MCF 10A (cell line): Measurements from ENCODE around the gene PECR. TPM values are rescaled to one million over a fixed set of nuclear protein-coding genes. Genes with fewer than 3 reads are reported as not detected.
"Not testable (repeated sequence)": the region's sequence is repeated elsewhere in the genome, so short reads cannot be mapped to it uniquely, and the experiment has no call there.

Experiments used
- BruUV-seq: library from RNA; stranded (reverse); fragments of 400-500 nt; replicated peaks from 2 replicates; lab custom pipeline; 2021; lab: Mats Ljungman, UMichigan
- CTCF ChIA-PET: fragments of 300-600 bp; sonication (Branson Sonifier 250); formaldehyde crosslinking; extraction: SDS; loops from one replicate; lab custom pipeline; 2021; ENCODE audit warnings: antibody characterized with exemption, inconsistent platforms; lab: Yijun Ruan, JAX
- POLR2A ChIA-PET: fragments of 300-600, 350-650 bp; sonication (Branson Sonifier 250); formaldehyde crosslinking; extraction: SDS; loops from one replicate; lab custom pipeline; 2020; ENCODE audit warnings: antibody characterized with exemption, inconsistent platforms; lab: Yijun Ruan, JAX
- DNase-seq: peaks from one replicate; pipeline ENCODE4 v3.0.0-alpha.2; 2018; ENCODE audit not compliant: unreplicated experiment
- H3K27ac Mint-ChIP-seq: one replicate; pipeline ENCODE4 v1.8.0; 2022; ENCODE audit warnings: mild to moderate bottlenecking, low read depth, mixed read lengths; ENCODE audit not compliant: unreplicated experiment
- H3K27me3 Mint-ChIP-seq: one replicate; pipeline ENCODE4 v1.8.0; 2022; ENCODE audit warnings: mixed read lengths; ENCODE audit not compliant: insufficient read depth, unreplicated experiment
- H3K36me3 Mint-ChIP-seq: one replicate; pipeline ENCODE4 v1.8.0; 2022; ENCODE audit warnings: mild to moderate bottlenecking, moderate library complexity, mixed read lengths; ENCODE audit not compliant: insufficient read depth, unreplicated experiment
- H3K4me1 Mint-ChIP-seq: one replicate; pipeline ENCODE4 v1.8.0; 2022; ENCODE audit warnings: mixed read lengths; ENCODE audit not compliant: insufficient read depth, unreplicated experiment
- H3K4me3 Mint-ChIP-seq: one replicate; pipeline ENCODE4 v1.8.0; 2022; ENCODE audit warnings: mild to moderate bottlenecking, moderate library complexity, mixed read lengths; ENCODE audit not compliant: unreplicated experiment
- H3K9me3 Mint-ChIP-seq: one replicate; pipeline ENCODE4 v1.8.0; 2022; ENCODE audit warnings: mixed read lengths; ENCODE audit not compliant: unreplicated experiment
- CTCF ChIP-seq: fragments of 200-600 bp; IDR thresholded peaks from one replicate; pipeline ENCODE4 v1.8.0; 2022; ENCODE audit warnings: antibody characterized with exemption, mild to moderate bottlenecking; ENCODE audit not compliant: unreplicated experiment
- intact Hi-C: fragments of 100-400 bp; cut with micrococcal nuclease; formaldehyde crosslinking; loops from 2 replicates; pipeline ENCODE4 v1.14.1; 2022
- total RNA-seq: library from RNA; stranded (reverse); gene quantifications from 2 replicates; pipeline ENCODE4 v1.2.3, GENCODE V29; 2022

PECR gene
- total RNA-seq, 1 experiment from 2014 or later, result 8.3 TPM

- Mint-ChIP-seq H3K4me3 (peak overlapping the region; percentile 81), H3K27ac (peak overlapping the region; percentile 71), H3K27me3 (no peaks in the 10 kb centered on the region), H3K36me3 (peaks cover 4% of the 10 kb centered on the region), H3K4me1 (peaks cover 8% of the 10 kb centered on the region), H3K9me3 (no peaks in the 10 kb centered on the region)
- BruUV-seq, result no TSS peak
- peak; percentile 6 for DNase-seq
- CTCF ChIA-PET, result interaction anchor here (0.8 to 3.4 kb wide), 6 partner anchors 11 to 58 kb away, joined by 3 to 21 read pairs (median 4); no protein-coding TSS in a partner anchor
- TF ChIP-seq CTCF, result no peak
- intact Hi-C loops, result loop anchor here (2.0 kb wide), 1 partner anchor 28 kb away; the partner anchor contains the start of gene XRCC5
- POLR2A ChIA-PET, result interaction anchor here (0.6 to 3.6 kb wide), 6 partner anchors 9 to 770 kb away, joined by 3 to 37 read pairs (median 4); partner anchors contain the start of gene XRCC5
Observed at GRCh38 chr2:216081012-216081411, 597 bp downstream of the PECR start.

GRCh38 chr2:216080048-216080447, 1.6 kb downstream of the PECR start:
- H3K27me3 Mint-ChIP-seq, H3K4me3 Mint-ChIP-seq, H3K36me3 Mint-ChIP-seq, BruUV-seq, H3K4me1 Mint-ChIP-seq, DNase-seq, CTCF ChIA-PET, H3K9me3 Mint-ChIP-seq, H3K27ac Mint-ChIP-seq: not testable (repeated sequence)
- POLR2A ChIA-PET, result interaction anchor here (2.7 to 3.6 kb wide), 2 partner anchors 14 to 29 kb away, joined by 7 to 37 read pairs; partner anchors contain the start of gene XRCC5
- intact Hi-C loops, result loop anchor here (2.0 kb wide), 1 partner anchor 29 kb away; the partner anchor contains the start of gene XRCC5

- Mint-ChIP-seq H3K27ac (no peak overlapping the region), H3K4me3 (no peak overlapping the region), H3K36me3 (peaks cover 5% of the 10 kb centered on the region), H3K4me1 (peaks cover 8% of the 10 kb centered on the region), H3K9me3 (no peaks in the 10 kb centered on the region), H3K27me3 (no peaks in the 10 kb centered on the region)
- intact Hi-C loops, result no loop called here
- ChIA-PET POLR2A (interaction anchor here (0.7 kb wide), 1 partner anchor 11 kb away, joined by 3 read pairs; no protein-coding TSS in a partner anchor), CTCF (interaction anchor here (0.6 kb wide), 1 partner anchor 1800 kb away, joined by 8 read pairs; no protein-coding TSS in a partner anchor)
- TF ChIP-seq CTCF, result no peak
- peak; percentile 13 for DNase-seq
- BruUV-seq, result no TSS peak
Observed at GRCh38 chr2:216078776-216079175, 2.8 kb downstream of the PECR start.

- H3K27me3 Mint-ChIP-seq, result no peaks in the 10 kb centered on the region
- peaks cover 5% of the 10 kb centered on the region for H3K36me3 Mint-ChIP-seq
- no peak overlapping the region for H3K4me3 Mint-ChIP-seq
- BruUV-seq, result no TSS peak
- POLR2A ChIA-PET, result no interaction called here
- no peak overlapping the region for H3K27ac Mint-ChIP-seq
- CTCF ChIA-PET, result no interaction called here
- no peaks in the 10 kb centered on the region for H3K9me3 Mint-ChIP-seq
- DNase-seq, result no peak
- TF ChIP-seq CTCF, result no peak
- H3K4me1 Mint-ChIP-seq, result no peaks in the 10 kb centered on the region
- intact Hi-C loops, result no loop called here
Observed at GRCh38 chr2:216075510-216076485, 5.8 kb downstream of the PECR start.
